ENCODE measurements around the gene INPP5B.

DNA sequence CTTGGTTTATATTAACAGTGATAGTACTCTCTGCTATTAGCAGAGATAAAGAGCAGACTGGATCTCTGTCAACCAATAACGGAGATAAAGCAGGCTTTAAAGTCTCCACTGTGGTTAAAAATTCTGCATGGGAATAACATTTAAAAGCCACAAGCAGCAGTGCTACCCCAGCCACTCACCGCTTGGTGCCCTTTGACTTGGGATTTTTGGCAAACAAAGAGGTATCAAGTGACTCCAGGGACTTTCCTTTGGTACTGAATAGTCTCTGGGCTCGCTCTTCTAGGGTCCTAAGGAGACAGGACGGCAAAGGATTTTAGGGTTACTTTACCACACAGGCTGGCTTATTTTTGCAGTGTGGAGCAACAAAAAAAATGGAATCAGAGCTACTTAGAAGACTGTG lies 31.7 kb upstream of the INPP5B start:
- TF ChIP-seq NBN (IDR thresholded peaks at IDR 0.05) (no peak), TARDBP (IDR thresholded peaks at IDR 0.05; ENCODE audit: borderline replicate concordance) (no peak), CREB1 (IDR thresholded peaks at IDR 0.05; ENCODE audit: low read depth) (no peak), CEBPB (IDR thresholded peaks at IDR 0.05; ENCODE audit: borderline replicate concordance in 1 of 2, low read depth in 2 of 2, low read length in 2 of 2) (no peak)
- TF ChIP-seq, protein P1, sequence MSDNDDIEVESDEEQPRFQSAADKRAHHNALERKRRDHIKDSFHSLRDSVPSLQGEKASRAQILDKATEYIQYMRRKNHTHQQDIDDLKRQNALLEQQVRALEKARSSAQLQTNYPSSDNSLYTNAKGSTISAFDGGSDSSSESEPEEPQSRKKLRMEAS (IDR thresholded peaks at IDR 0.05; ENCODE audit: low read depth, low read length), result no peak
- TF ChIP-seq, protein P2, sequence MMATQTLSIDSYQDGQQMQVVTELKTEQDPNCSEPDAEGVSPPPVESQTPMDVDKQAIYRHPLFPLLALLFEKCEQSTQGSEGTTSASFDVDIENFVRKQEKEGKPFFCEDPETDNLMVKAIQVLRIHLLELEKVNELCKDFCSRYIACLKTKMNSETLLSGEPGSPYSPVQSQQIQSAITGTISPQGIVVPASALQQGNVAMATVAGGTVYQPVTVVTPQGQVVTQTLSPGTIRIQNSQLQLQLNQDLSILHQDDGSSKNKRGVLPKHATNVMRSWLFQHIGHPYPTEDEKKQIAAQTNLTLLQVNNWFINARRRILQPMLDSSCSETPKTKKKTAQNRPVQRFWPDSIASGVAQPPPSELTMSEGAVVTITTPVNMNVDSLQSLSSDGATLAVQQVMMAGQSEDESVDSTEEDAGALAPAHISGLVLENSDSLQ (IDR thresholded peaks at IDR 0.05), result no peak
